Esophagus (tissue), 2 donors: ENCODE measurements around the gene ALKAL2. TPM values are rescaled to one million over a fixed set of nuclear protein-coding genes. Genes with fewer than 3 reads are reported as not detected.

ENCODE experiments used
- H3K27ac ChIP-seq, 2 donors: one replicate each; pipeline ENCODE4 v1.5.1; 2013; ENCODE audit warnings: low read depth in 2 of 2, mild to moderate bottlenecking in 2 of 2, inconsistent platforms in 1 of 2, low read length in 1 of 2, moderate library complexity in 1 of 2
- H3K27me3 ChIP-seq, 2 donors: one replicate each; pipeline ENCODE4 v1.6.1; 2013; ENCODE audit warnings: low read length in 2 of 2, control low read depth in 1 of 2, mild to moderate bottlenecking in 1 of 2; ENCODE audit not compliant: insufficient read depth in 2 of 2, control insufficient read depth in 1 of 2
- H3K36me3 ChIP-seq, 2 donors: one replicate each; pipeline ENCODE4 v1.6.1; 2013; ENCODE audit warnings: low read length in 1 of 2; ENCODE audit not compliant: control insufficient read depth in 2 of 2, insufficient read depth in 2 of 2
- H3K4me1 ChIP-seq, 2 donors: one replicate each; pipeline ENCODE4 v1.6.1; 2013; ENCODE audit warnings: low read length in 1 of 2; ENCODE audit not compliant: control insufficient read depth in 2 of 2, insufficient read depth in 2 of 2
- H3K4me3 ChIP-seq, 2 donors: one replicate each; pipeline ENCODE4 v1.5.1; 2013; ENCODE audit warnings: low read length in 2 of 2, mild to moderate bottlenecking in 2 of 2, low read depth in 1 of 2, moderate library complexity in 1 of 2
- H3K9me3 ChIP-seq, 2 donors: one replicate each; pipeline ENCODE4 v1.6.1; 2013; ENCODE audit warnings: mild to moderate bottlenecking in 2 of 2, low read depth in 1 of 2, low read length in 1 of 2, moderate library complexity in 1 of 2; ENCODE audit not compliant: control insufficient read depth in 2 of 2, insufficient read depth in 1 of 2
- WGBS, 2 donors: extraction: QIAGEN DNeasy Blood & Tissue Kit; methylation state at CpG; one replicate each; pipeline ENCODE4 v1.1.7; 2013; 5-methylcytosine and 5-hydroxymethylcytosine counted together
- polyA plus RNA-seq, 2 donors: library from polyadenylated mRNA; stranded (reverse); fragments of 200-250 nt; gene quantifications; one replicate each; pipeline ENCODE4 v1.2.3, GENCODE V29; 2013
- donor health status: healthy with polysubstance abuse.
- donor health status: Bipolar disorder and iron deficiency.

ALKAL2 gene
- polyA plus RNA-seq, 2 donors, result 0.45 to 1.0 TPM

DNA sequence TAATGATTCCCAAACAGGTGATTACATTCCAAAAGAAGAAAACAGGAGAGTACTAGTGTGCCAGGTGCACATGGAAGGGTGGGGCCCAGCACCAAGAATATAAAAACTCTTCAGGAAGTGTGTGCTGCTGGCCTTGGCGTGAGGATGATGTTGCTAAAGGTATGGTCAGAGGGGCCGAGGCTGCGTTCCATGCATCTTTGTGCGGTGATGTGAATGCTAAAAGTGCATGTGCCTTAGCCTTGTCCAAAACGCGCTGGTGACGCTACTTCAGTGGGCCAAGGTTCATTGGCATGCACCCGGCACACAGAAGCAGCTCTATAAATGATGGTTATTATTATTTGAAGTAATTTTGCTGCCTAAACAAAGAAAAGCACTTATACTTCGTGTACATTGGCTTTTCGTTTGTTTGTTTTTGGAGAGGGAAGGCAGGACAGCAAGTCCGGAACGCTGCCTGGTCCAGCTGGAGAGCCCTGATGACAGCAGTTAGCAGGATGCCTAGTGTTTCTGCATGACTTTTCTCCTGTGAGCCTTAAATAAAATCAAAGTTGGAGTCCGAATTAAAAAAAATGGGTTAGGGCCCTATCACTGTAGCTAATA is 2.9 kb downstream of the ALKAL2 start:
- H3K36me3 ChIP-seq, result peaks cover 6 to 8% of the 10 kb centered on the region in 2 donors
- H3K4me1 ChIP-seq, result peaks cover 3 to 7% of the 10 kb centered on the region in 2 donors
- no peak overlapping the region for H3K4me3 ChIP-seq
- WGBS, 2 donors, result 81 to 83% methylated on average over 13 of the region's 13 CpGs
- H3K9me3 ChIP-seq, result no peaks in the 10 kb centered on the region
- H3K27ac ChIP-seq, result no peak overlapping the region
- H3K27me3 ChIP-seq, result no peaks in the 10 kb centered on the region

DNA sequence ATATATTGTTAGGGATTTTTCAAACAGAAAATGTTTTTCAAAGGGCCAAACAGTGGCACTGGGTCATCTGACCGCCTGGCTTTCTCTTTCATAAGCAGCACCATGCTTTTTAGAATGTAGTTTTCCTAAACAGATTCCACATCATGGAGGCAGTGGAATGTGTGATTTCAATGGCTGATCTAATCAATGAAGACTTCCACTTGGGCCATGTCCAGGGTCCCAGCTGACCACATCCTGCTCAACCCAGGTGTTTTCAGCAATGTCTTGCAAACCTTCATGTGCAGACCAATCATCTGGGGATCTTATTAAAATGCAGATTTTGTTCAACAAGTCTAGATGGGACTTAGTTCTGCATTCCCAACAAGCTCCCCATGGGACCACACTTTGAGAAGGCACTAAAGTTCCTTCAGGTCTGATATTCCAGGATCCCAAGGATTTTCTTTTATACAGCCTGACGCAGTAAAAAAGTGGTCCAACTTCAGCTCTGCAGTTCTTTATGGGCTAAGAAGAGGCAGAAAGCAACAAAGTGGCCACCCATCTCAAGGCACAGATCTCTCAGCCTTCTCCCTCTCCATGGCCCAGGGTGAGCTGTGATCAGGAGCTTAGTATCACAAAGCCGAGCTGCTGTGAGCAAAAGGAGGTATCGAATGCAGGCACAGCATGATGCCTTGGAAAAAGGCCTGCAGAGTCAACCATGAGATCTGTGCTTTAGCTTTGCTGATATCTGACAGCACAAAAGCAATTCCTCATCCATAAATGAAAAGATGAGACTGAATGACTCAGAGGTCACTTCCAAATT is 3.7 kb downstream of the ALKAL2 start:
- Histone ChIP-seq H3K4me1 (peaks cover 0 to 4% of the 10 kb centered on the region in 2 donors), H3K4me3 (no peak overlapping the region), H3K27ac (no peak overlapping the region), H3K27me3 (no peaks in the 10 kb centered on the region), H3K9me3 (no peaks in the 10 kb centered on the region), H3K36me3 (peaks cover 6 to 8% of the 10 kb centered on the region in 2 donors)
- WGBS, 2 donors, result 86 to 89% methylated on average over 4 of the region's 4 CpGs

DNA sequence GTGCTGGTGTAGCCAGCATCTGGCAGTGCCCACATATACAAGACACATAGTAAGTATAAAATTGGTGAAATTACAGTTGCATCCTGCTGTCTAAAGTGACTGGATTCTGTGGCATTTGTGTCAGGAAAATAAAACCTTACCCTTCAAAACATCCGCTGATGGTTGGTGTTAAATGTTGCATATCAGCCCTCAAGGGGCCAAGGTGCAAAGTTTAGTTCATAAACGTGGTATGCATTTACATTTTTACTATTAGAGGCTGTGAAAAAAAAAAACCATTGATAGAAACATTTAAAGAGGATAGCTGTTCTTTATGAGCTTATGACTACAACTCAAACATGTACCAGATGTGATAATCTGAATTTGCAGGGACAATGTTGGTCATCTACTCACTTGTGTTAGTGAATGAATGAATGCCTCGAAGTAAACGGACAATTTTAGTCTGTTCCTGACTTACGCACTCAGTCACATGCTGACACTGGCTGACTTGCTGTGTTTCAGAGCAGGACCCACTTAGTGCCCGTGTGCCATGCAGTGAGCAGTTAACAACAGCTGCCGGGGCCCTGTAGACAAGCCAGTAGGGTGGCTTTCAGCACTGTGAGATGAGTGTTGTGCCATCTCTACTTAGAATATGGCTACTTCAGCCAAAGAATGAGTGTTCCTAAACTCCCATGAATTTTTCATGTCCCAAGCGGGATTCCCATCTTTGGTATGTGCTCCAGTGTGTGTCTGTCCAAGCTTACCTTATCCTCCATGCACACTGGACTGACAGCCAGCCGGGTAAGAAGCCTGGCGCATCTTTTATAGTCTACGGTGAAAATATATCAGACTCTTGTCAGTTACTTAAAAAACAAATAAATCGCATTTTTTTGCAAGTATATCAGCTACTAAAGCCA is 5.3 kb downstream of the ALKAL2 start:
- no peaks in the 10 kb centered on the region for H3K27me3 ChIP-seq
- H3K36me3 ChIP-seq, result peaks cover 12 to 13% of the 10 kb centered on the region in 2 donors
- WGBS, 2 donors, result 92 to 93% methylated on average over 12 of the region's 12 CpGs
- H3K4me3 ChIP-seq, result no peak overlapping the region
- no peak overlapping the region for H3K27ac ChIP-seq
- H3K9me3 ChIP-seq, result no peaks in the 10 kb centered on the region
- H3K4me1 ChIP-seq, result no peaks in the 10 kb centered on the region

DNA sequence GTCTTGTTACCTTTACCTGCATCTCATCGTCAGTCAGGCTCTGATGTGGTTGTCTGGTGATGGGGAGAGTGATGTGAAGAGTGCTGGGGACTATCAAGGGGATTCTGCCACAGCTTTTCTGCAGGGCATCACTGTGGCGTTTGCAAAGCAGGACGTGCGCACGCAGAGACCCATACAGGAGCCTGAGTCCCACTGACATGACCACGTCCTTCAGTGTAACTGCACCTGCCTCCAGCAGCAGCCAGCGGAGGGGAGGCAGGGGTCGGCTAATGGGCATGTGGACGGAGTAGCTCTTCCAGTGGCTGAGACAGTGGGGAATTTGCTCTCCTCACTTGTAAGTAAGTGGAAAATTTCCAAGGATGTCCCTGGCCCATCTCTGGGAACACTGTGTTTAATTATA is 6.5 kb downstream of the ALKAL2 start:
- no peaks in the 10 kb centered on the region for H3K9me3 ChIP-seq
- no peak overlapping the region for H3K4me3 ChIP-seq
- no peak overlapping the region for H3K27ac ChIP-seq
- peaks cover 16 to 17% of the 10 kb centered on the region in 2 donors for H3K36me3 ChIP-seq
- 94 to 96% methylated on average over 9 of the region's 9 CpGs for WGBS, 2 donors
- no peaks in the 10 kb centered on the region for H3K27me3 ChIP-seq
- no peaks in the 10 kb centered on the region for H3K4me1 ChIP-seq

DNA sequence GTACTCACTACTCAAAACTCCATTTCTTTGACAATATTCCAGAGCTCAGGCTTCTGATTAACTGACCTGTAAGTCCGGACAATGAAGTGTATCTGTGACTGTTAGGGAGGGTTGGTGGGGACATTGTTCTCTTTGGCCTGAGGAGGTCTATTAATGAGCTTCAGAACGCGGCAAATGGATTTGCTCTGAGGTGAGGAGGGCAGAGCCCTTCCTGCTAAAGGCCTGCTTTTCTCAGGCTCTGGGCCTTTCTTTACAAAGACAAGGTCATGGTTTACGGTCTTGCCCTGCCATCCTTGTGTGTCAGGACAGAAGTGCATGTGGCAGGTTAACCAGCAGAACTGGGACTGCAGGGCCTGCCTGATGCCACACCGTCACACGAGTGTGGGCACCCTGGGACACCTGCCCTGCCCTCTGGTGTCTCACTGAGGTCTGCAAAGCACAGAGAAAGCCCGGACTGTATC is 7.2 kb downstream of the ALKAL2 start:
- Histone ChIP-seq H3K36me3 (peaks cover 16 to 20% of the 10 kb centered on the region in 2 donors), H3K9me3 (no peaks in the 10 kb centered on the region), H3K4me1 (no peaks in the 10 kb centered on the region), H3K27ac (no peak overlapping the region), H3K4me3 (no peak overlapping the region), H3K27me3 (no peaks in the 10 kb centered on the region)
- WGBS, 2 donors, result 76 to 86% methylated on average over 7 of the region's 7 CpGs

DNA sequence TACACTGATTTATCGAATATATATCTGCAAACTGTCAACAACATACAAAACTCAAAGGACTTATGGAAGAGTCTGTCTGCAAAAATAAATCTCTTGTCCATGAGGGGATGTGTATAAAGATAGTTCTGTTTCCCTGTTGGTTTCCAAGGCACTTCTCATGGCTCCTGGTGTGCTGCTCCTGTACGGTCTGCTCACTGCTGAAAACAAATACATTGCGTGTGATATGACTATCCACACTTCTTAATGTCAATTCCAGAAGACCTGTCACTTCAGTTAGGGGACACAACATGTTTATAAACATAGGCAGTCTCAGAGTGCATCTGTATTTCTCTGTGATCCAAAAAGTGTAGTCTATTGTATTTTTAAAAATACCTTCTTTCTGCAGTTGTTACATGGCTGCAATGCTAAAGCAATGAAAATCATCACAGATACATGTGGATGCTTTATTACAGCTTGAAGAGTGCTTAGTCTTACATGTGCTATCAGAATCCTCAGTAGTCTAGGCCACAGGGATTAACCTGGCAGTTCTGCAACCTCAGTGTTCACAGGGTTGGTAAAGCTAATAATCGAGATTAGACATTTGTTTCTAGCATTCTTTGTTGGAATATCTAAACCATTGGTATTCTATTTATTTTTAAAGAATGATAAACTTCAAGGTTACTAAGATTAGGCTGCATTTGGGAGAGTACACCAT is 7.8 kb downstream of the ALKAL2 start:
- H3K4me3 ChIP-seq, result no peak overlapping the region
- 70 to 87% methylated on average over 4 of the region's 4 CpGs for WGBS, 2 donors
- H3K4me1 ChIP-seq, result no peaks in the 10 kb centered on the region
- peaks cover 16 to 20% of the 10 kb centered on the region in 2 donors for H3K36me3 ChIP-seq
- H3K27ac ChIP-seq, result no peak overlapping the region
- no peaks in the 10 kb centered on the region for H3K9me3 ChIP-seq
- no peaks in the 10 kb centered on the region for H3K27me3 ChIP-seq

DNA sequence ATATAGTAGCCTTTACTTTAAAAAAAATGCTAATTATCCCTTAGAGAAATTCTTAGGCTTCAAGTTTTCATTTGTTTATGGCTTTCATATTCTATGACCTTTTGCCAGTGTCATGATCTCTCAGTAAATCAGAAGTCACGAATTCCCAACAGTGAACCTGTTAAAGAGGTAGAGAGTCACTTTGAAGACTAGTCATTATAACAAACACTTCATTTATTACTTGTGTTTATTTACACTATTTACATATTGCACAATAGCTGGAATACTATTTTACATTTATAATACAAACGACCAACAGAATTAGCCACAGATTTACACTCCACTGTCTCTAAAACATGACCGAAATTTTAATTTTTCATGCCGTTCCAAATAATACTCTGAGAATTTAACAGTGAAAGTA is 8.5 kb downstream of the ALKAL2 start:
- Histone ChIP-seq H3K36me3 (peaks cover 16 to 20% of the 10 kb centered on the region in 2 donors), H3K9me3 (no peaks in the 10 kb centered on the region), H3K27me3 (no peaks in the 10 kb centered on the region), H3K4me3 (no peak overlapping the region), H3K4me1 (no peaks in the 10 kb centered on the region), H3K27ac (no peak overlapping the region)
- 76 to 82% methylated on average over 4 of the region's 4 CpGs for WGBS, 2 donors

DNA sequence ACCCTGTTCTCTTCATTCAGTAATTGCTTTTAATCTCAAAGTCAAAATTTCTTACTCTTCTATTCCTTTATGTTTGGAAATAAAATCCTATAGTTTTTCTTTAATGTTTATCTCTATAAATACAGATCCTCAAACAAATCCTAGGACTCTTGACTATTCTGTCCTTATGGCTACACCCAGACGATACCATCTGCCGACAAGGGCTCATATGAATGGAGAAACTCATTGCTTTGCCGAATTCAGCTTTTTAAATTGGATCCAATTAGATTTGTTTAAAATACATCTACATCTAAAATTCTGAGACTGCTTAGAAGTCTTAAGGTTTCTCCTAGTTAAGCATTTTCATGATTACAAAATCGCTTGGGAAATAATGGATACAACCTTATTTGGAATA is 9.0 kb downstream of the ALKAL2 start:
- Histone ChIP-seq H3K27me3 (no peaks in the 10 kb centered on the region), H3K9me3 (no peaks in the 10 kb centered on the region), H3K27ac (no peak overlapping the region), H3K4me3 (no peak overlapping the region), H3K4me1 (no peaks in the 10 kb centered on the region), H3K36me3 (peaks cover 16 to 20% of the 10 kb centered on the region in 2 donors)
- WGBS, 2 donors, result 94 to 95% methylated on average over 4 of the region's 4 CpGs

DNA sequence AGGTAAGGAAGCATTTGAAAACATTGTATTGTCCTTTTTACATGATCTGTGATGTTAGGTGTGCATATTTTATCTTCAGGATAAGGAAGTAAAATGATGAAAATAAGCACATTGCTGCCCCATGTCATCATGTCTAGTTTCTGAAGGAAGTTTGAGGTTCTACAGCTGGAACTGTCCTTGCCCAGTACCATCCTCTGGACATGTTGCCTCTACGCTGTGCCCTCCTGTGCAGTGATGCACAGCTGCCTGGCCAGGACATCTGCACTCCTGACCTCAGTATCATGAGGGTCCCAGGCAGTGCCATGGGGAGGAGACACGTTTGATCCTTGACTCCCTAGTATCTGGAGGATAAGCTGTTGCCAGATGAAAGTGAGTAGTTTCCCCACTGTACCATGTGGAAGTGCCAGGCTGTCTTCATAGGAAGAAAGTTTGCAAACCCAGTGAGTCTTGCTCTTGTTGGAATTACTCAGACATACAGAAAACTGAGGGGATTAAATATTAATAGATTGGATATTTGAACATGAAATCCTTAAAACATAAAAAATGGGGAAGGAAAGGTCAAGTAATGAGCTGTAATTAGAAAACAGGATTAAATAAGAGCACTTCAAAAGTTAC is 9.5 kb downstream of the ALKAL2 start:
- peaks cover 16 to 21% of the 10 kb centered on the region in 2 donors for H3K36me3 ChIP-seq

More for the DNA sequence above, 9.5 kb downstream of the ALKAL2 start:
- H3K4me1 ChIP-seq, result no peaks in the 10 kb centered on the region
- no peaks in the 10 kb centered on the region for H3K27me3 ChIP-seq
- no peaks in the 10 kb centered on the region for H3K9me3 ChIP-seq
- H3K4me3 ChIP-seq, result no peak overlapping the region
- H3K27ac ChIP-seq, result no peak overlapping the region
- WGBS, 2 donors, result 82 to 86% methylated on average over 2 of the region's 2 CpGs
